Measurements from ENCODE around the gene ELMO1.
A peak's percentile ranks its signal among the peaks of the same experiment; 100 is the strongest.

Gene ELMO1

DNA sequence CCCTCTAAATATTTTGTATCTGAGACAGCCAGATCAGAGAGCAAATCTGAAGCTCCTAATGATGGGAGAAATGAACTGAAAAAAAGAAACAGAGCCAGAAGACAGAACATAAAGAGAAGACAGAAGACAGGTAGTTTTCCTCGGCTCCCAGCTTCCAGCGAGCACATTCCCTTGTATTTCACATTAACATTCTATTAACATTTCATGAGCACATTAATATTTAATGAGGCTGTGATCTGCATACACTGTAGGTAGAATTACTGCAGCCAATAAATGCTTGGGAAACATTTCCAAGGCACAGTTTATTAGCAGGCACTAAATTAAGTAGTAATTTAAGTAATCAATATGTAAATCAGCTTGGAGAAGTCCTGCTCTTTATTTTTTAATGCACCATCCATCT, 349.9 kb downstream of the ELMO1 start:
- Histone ChIP-seq H3K27me3 (ENCODE audit: insufficient read depth, low read depth, severe bottlenecking) (no peaks in the 10 kb centered on the region), H3K27ac (no peak overlapping the region), H3K9me3 (ENCODE audit: severe bottlenecking) (no peaks in the 10 kb centered on the region), H3K36me3 (no peaks in the 10 kb centered on the region), H3K4me3 (ENCODE audit: low read depth, low read length) (no peak overlapping the region)
- TF ChIP-seq, protein P1, sequence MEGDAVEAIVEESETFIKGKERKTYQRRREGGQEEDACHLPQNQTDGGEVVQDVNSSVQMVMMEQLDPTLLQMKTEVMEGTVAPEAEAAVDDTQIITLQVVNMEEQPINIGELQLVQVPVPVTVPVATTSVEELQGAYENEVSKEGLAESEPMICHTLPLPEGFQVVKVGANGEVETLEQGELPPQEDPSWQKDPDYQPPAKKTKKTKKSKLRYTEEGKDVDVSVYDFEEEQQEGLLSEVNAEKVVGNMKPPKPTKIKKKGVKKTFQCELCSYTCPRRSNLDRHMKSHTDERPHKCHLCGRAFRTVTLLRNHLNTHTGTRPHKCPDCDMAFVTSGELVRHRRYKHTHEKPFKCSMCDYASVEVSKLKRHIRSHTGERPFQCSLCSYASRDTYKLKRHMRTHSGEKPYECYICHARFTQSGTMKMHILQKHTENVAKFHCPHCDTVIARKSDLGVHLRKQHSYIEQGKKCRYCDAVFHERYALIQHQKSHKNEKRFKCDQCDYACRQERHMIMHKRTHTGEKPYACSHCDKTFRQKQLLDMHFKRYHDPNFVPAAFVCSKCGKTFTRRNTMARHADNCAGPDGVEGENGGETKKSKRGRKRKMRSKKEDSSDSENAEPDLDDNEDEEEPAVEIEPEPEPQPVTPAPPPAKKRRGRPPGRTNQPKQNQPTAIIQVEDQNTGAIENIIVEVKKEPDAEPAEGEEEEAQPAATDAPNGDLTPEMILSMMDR (IDR thresholded peaks at IDR 0.05; ENCODE audit: low read depth, low read length), result no peak
- DNase-seq, result no peak

DNA sequence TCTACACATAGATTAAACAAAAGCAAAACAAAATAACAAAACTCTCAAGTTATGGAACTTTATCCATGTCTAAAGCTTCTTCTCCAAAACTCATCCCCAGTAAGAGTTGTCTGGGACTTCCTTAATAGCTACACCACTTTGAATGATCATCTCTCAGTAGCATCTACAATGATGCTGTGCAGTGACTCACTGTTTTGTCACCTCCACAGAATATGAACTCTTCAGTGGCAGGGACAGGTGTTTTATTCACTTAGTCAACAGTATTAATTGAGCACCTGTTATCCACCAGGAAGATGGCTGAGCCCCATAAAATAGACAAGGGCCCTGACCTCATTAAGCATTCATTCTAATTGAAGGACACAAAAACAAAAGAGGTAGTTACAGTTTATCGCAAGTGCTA, 350.7 kb downstream of the ELMO1 start:
- Histone ChIP-seq H3K27me3 (ENCODE audit: insufficient read depth, low read depth, severe bottlenecking) (no peaks in the 10 kb centered on the region), H3K4me3 (ENCODE audit: low read depth, low read length) (no peak overlapping the region), H3K36me3 (no peaks in the 10 kb centered on the region), H3K9me3 (ENCODE audit: severe bottlenecking) (no peaks in the 10 kb centered on the region), H3K27ac (no peak overlapping the region)
- no peak for DNase-seq
- TF ChIP-seq, protein P1 (IDR thresholded peaks at IDR 0.05; ENCODE audit: low read depth, low read length), result no peak

DNA sequence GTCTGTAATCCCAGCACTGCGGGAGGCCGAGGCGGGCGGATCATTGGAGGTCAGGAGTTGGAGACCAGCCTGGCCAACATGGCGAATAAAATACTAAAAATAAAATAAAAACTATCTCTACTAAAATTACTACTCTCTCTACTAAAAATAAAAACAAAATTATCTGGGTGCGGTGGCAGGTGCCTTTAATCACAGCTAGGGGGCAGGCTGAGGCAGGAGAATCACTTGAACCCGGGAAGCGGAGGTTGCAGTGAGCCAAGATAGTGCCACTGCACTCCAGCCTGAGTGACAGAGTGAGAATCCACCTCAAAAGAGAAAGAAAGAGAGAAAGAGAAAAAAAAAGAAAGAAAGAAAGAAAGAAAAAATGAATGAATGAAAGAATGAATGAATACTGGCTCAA, 351.4 kb downstream of the ELMO1 start:
- DNase-seq, result no peak
- no peaks in the 10 kb centered on the region for H3K27me3 ChIP-seq (ENCODE audit: insufficient read depth, low read depth, severe bottlenecking)
- TF ChIP-seq, protein P1 (IDR thresholded peaks at IDR 0.05; ENCODE audit: low read depth, low read length), result 0 out of 2 replicates have a peak, but pooled peaks have one; percentile 8
- H3K36me3 ChIP-seq, result no peaks in the 10 kb centered on the region
- H3K4me3 ChIP-seq (ENCODE audit: low read depth, low read length), result no peak overlapping the region
- no peak overlapping the region for H3K27ac ChIP-seq
- no peaks in the 10 kb centered on the region for H3K9me3 ChIP-seq (ENCODE audit: severe bottlenecking)

DNA sequence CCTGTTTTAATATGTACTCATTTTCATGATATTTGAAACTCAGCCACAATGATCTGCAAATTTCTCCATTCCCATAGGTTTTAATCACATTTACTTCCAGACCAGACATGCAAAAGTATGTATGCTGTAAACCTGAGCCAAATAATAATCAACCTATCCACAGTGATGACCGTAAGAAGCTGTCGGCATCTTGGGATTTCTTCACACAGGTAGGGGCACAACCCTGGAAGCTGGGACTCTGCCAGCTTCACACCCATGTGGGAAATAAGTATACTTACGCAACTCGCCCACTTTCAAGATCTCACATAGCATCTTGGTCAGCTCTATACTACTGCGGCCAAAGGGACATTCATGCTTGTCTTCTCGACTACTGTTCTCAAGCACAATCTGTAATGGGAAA, 352.3 kb downstream of the ELMO1 start:
- Histone ChIP-seq H3K27me3 (ENCODE audit: insufficient read depth, low read depth, severe bottlenecking) (no peaks in the 10 kb centered on the region), H3K27ac (no peak overlapping the region), H3K36me3 (no peaks in the 10 kb centered on the region), H3K4me3 (ENCODE audit: low read depth, low read length) (no peak overlapping the region), H3K9me3 (ENCODE audit: severe bottlenecking) (no peaks in the 10 kb centered on the region)
- no peak for DNase-seq
- TF ChIP-seq, protein P1 (IDR thresholded peaks at IDR 0.05; ENCODE audit: low read depth, low read length), result no peak

DNA sequence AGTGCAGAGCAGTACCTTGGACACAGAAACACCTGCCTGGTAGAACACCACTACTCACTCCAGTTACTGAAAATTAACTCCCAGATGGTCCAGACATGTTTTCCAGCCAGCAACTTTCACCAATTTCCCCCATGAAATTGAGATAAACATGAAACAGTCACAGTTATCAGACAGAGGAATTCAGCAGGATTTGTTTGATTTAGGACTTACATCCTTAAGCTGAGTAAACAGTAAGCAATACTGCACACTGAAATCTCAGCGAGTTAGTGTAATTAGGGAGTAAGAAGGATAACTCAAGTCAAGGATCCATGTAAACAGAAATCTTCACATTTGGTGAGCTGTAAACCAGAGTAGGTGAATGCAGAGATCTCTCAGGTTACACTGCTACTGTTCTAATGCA, 353.5 kb downstream of the ELMO1 start:
- no peaks in the 10 kb centered on the region for H3K27me3 ChIP-seq (ENCODE audit: insufficient read depth, low read depth, severe bottlenecking)
- no peak overlapping the region for H3K4me3 ChIP-seq (ENCODE audit: low read depth, low read length)
- TF ChIP-seq, protein P1 (IDR thresholded peaks at IDR 0.05; ENCODE audit: low read depth, low read length), result no peak
- no peak overlapping the region for H3K27ac ChIP-seq
- no peaks in the 10 kb centered on the region for H3K9me3 ChIP-seq (ENCODE audit: severe bottlenecking)
- H3K36me3 ChIP-seq, result no peaks in the 10 kb centered on the region
- no peak for DNase-seq

DNA sequence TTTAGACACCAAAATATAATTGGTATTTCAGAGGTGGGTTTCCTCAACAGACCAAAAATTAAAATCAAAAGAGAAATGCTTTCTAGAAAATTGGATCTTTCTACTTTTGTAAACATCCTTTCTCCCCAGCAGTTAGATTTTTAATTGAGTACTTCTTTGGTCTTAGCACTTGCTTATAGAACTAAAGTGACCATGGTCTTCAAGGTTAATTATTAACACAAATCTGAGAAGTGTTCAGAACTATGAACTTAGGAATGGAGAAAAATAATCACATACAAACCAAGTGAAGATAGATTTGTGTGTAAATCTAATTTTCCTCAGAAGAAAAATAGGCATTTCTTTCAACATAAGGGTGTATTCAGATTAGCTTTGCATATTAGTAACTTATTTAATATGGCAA, 355.4 kb downstream of the ELMO1 start:
- H3K27ac ChIP-seq, result no peak overlapping the region
- no peaks in the 10 kb centered on the region for H3K27me3 ChIP-seq (ENCODE audit: insufficient read depth, low read depth, severe bottlenecking)
- TF ChIP-seq, protein P1 (IDR thresholded peaks at IDR 0.05; ENCODE audit: low read depth, low read length), result no peak
- no peaks in the 10 kb centered on the region for H3K36me3 ChIP-seq
- no peaks in the 10 kb centered on the region for H3K9me3 ChIP-seq (ENCODE audit: severe bottlenecking)
- H3K4me3 ChIP-seq (ENCODE audit: low read depth, low read length), result no peak overlapping the region
- no peak for DNase-seq

All from WERI-Rb-1 (cell line).